Testis (tissue), 2 donors: ENCODE data around the gene C1QTNF12.

ENCODE experiments used
- POLR2A ChIP-seq: fragments of 450-650 bp; IDR thresholded peaks from one replicate; pipeline ENCODE4 v1.6.1; 2017; ENCODE audit warnings: antibody characterized with exemption, mild to moderate bottlenecking, moderate library complexity
- TF ChIP-seq, protein P1 (sequence below), 3 experiments: fragments of 450-650 bp in 2 of 3; fragments of 200-600 bp in 1 of 3; sonication (generic) in 1 of 3; IDR thresholded peaks; one replicate each; pipeline ENCODE4 v1.5.1; 2016 to 2019; ENCODE audit warnings: antibody characterized with exemption in 3 of 3, mild to moderate bottlenecking in 2 of 3, moderate library complexity in 1 of 3

DNA sequence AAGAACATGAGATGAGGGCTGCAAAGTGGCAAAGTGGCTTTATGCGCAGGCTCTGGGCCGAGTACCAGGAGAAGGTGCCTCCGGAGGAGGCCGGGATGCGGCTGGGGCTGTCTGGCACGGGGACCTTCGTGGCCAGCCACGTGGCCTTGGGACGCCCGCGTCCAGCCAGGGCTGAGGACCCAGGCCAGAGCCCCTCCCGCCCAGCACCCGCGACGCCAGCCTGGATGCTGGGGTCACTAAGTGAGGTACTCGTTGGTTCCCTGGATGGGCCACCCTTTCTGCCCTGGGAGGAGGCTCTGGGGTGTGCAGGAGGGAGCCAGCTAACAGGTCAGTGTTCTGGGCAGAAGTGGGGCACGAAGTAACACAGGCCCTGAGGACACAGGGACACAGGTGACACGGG is 46.3 kb upstream of the C1QTNF12 start:
- no peak for TF ChIP-seq POLR2A
- TF ChIP-seq, protein P1, sequence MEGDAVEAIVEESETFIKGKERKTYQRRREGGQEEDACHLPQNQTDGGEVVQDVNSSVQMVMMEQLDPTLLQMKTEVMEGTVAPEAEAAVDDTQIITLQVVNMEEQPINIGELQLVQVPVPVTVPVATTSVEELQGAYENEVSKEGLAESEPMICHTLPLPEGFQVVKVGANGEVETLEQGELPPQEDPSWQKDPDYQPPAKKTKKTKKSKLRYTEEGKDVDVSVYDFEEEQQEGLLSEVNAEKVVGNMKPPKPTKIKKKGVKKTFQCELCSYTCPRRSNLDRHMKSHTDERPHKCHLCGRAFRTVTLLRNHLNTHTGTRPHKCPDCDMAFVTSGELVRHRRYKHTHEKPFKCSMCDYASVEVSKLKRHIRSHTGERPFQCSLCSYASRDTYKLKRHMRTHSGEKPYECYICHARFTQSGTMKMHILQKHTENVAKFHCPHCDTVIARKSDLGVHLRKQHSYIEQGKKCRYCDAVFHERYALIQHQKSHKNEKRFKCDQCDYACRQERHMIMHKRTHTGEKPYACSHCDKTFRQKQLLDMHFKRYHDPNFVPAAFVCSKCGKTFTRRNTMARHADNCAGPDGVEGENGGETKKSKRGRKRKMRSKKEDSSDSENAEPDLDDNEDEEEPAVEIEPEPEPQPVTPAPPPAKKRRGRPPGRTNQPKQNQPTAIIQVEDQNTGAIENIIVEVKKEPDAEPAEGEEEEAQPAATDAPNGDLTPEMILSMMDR (IDR thresholded peaks at IDR 0.05), result no peak
